Sigmoid colon (tissue), 7 donors: ENCODE results near the gene ARRDC5. TPM values are rescaled to one million over a fixed set of nuclear protein-coding genes. Genes with fewer than 3 reads are reported as not detected.

Experiments
- DNase-seq: peaks from one replicate; pipeline ENCODE4 v3.0.0-alpha.2; 2019
- H3K27ac ChIP-seq, 4 donors: fragments of 200-600 bp; sonication (generic); one replicate each; pipeline ENCODE4 v1.5.1; 2016 to 2019; ENCODE audit warnings: mild to moderate bottlenecking in 1 of 4
- H3K27me3 ChIP-seq, 3 donors: fragments of 200-600 bp; sonication (generic); one replicate each; pipeline ENCODE4 v1.5.1; 2019; ENCODE audit warnings: mild to moderate bottlenecking in 1 of 3
- H3K36me3 ChIP-seq, 4 donors: fragments of 200-600 bp; sonication (generic); one replicate each; pipeline ENCODE4 v1.5.1; 2016 to 2019
- H3K4me1 ChIP-seq, 4 donors: fragments of 200-600 bp; sonication (generic); one replicate each; pipeline ENCODE4 v1.5.1; 2017 to 2019
- H3K4me3 ChIP-seq, 4 donors: fragments of 200-600 bp; sonication (generic); one replicate each; pipeline ENCODE4 v1.5.1; 2017 to 2019; ENCODE audit warnings: mild to moderate bottlenecking in 2 of 4, moderate library complexity in 1 of 4
- H3K9me3 ChIP-seq, 4 donors: fragments of 200-600 bp in 3 of 4; sonication (generic) in 3 of 4; one replicate each; pipeline versions ENCODE4 v1.5.1 to v1.6.1; 2013 to 2019
- CTCF ChIP-seq, 4 experiments: fragments of 450-650 bp in 3 of 4; fragments of 200-600 bp in 1 of 4; IDR thresholded peaks; one replicate each; pipeline ENCODE4 v1.5.1; 2016 to 2019; ENCODE audit warnings: antibody characterized with exemption in 4 of 4, mild to moderate bottlenecking in 3 of 4, moderate library complexity in 2 of 4
- EP300 ChIP-seq, 4 donors: sonication (generic); formaldehyde crosslinking; IDR thresholded peaks; one replicate each; pipeline ENCODE4 v1.6.1; 2017; ENCODE audit warnings: antibody characterized with exemption in 4 of 4
- POLR2A ChIP-seq, 2 donors: fragments of 450-650 bp; IDR thresholded peaks; one replicate each; pipeline ENCODE4 v1.6.1; 2016; ENCODE audit warnings: antibody characterized with exemption in 2 of 2, mild to moderate bottlenecking in 2 of 2, moderate library complexity in 2 of 2
- POLR2AphosphoS5 ChIP-seq, 4 donors: sonication (generic); formaldehyde crosslinking; IDR thresholded peaks; one replicate each; pipeline ENCODE4 v1.6.1; 2017; ENCODE audit warnings: antibody characterized with exemption in 4 of 4
- WGBS, 2 donors: extraction: QIAGEN DNeasy Blood & Tissue Kit; methylation state at CpG; one replicate each; pipeline ENCODE4 v1.1.7; 2013; 5-methylcytosine and 5-hydroxymethylcytosine counted together
- intact Hi-C: fragments of 100-400 bp; cut with DNase I; formaldehyde crosslinking; loops from one replicate; pipeline ENCODE4 v1.15.1; 2023
- polyA plus RNA-seq, 3 donors: library from polyadenylated mRNA; stranded (reverse); fragments of 200-250 nt; gene quantifications; one replicate each; pipeline ENCODE4 v1.2.3, GENCODE V29; 2013
- total RNA-seq, 4 donors: library from RNA; depleted of rRNA; stranded (reverse); fragments of >200 nt; gene quantifications; one replicate each; pipeline ENCODE4 v1.1.0, GENCODE V29; 2016
- donor health status: healthy with polysubstance abuse.
- donor health status: Bipolar disorder and iron deficiency.
- donor health status: healthy.

Gene ARRDC5
- total and polyA plus RNA-seq, 7 donors, result 0.27 to 1.1 (median 0.85) TPM; not detected in 3

GRCh38 chr19:4878491-4878968 is 24.2 kb downstream of the ARRDC5 start:
- no peak for TF ChIP-seq EP300 (IDR thresholded peaks at IDR 0.05)
- no peak for TF ChIP-seq POLR2A (IDR thresholded peaks at IDR 0.05)
- no peak for TF ChIP-seq POLR2AphosphoS5 (IDR thresholded peaks at IDR 0.05)
- TF ChIP-seq CTCF (IDR thresholded peaks at IDR 0.05), result no peak
- no peaks in the 10 kb centered on the region for H3K9me3 ChIP-seq
- intact Hi-C loops, result no loop called here
- no peak for DNase-seq
- WGBS, 2 donors, result 32 to 62% methylated on average over 23 of the region's 23 CpGs
- no peaks in the 10 kb centered on the region for H3K27me3 ChIP-seq
- peak overlapping the region; percentile 51 to 88 (median 78) for H3K27ac ChIP-seq
- peaks cover 0 to 20% (median 16%) of the 10 kb centered on the region in 4 donors for H3K4me1 ChIP-seq
- H3K36me3 ChIP-seq, result no peaks in the 10 kb centered on the region
- peak overlapping the region in 2 of 4 donors; percentile 7 to 13 for H3K4me3 ChIP-seq

- Histone ChIP-seq H3K9me3 (no peaks in the 10 kb centered on the region), H3K4me1 (peaks cover 0 to 20% (median 16%) of the 10 kb centered on the region in 4 donors), H3K27ac (peak overlapping the region; percentile 51 to 88 (median 78)), H3K27me3 (no peaks in the 10 kb centered on the region), H3K4me3 (peak overlapping the region in 2 of 4 donors; percentile 7 to 13), H3K36me3 (no peaks in the 10 kb centered on the region)
- peak; percentile 91 for DNase-seq
- WGBS, 2 donors, result 55 to 56% methylated on average over 30 of the region's 30 CpGs
- intact Hi-C loops, result no loop called here
- TF ChIP-seq EP300 (IDR thresholded peaks at IDR 0.05) (peak in 2 of 4 donors; percentile 46 to 80), POLR2AphosphoS5 (IDR thresholded peaks at IDR 0.05) (peak in 1 of 4 donors; percentile 67), CTCF (IDR thresholded peaks at IDR 0.05) (no peak)
Measured at GRCh38 chr19:4877753-4878490, 24.8 kb downstream of the ARRDC5 start.

GRCh38 chr19:4873930-4874329 is 28.8 kb downstream of the ARRDC5 start:
- Histone ChIP-seq H3K4me1 (peaks cover 0 to 18% (median 15%) of the 10 kb centered on the region in 4 donors), H3K9me3 (no peaks in the 10 kb centered on the region), H3K27me3 (no peaks in the 10 kb centered on the region), H3K36me3 (no peaks in the 10 kb centered on the region), H3K27ac (no peak overlapping the region), H3K4me3 (no peak overlapping the region)
- TF ChIP-seq POLR2AphosphoS5 (IDR thresholded peaks at IDR 0.05), result no peak
- DNase-seq, result no peak
- intact Hi-C loops, result loop anchor here (2.0 to 5.0 kb wide), 2 partner anchors 93 to 157 kb away; partner anchors contain the start of gene KDM4B
- 87 to 94% methylated on average over 3 of the region's 3 CpGs for WGBS, 2 donors

- Histone ChIP-seq H3K36me3 (no peaks in the 10 kb centered on the region), H3K4me1 (peaks cover 0 to 13% (median 4%) of the 10 kb centered on the region in 4 donors), H3K27me3 (no peaks in the 10 kb centered on the region), H3K9me3 (no peaks in the 10 kb centered on the region), H3K4me3 (no peak overlapping the region), H3K27ac (no peak overlapping the region)
- intact Hi-C loops, result loop anchor here (1.0 to 5.0 kb wide), 3 partner anchors 41 to 159 kb away; partner anchors contain the start of gene KDM4B
- no peak for DNase-seq
- TF ChIP-seq CTCF (IDR thresholded peaks at IDR 0.05), result no peak
- TF ChIP-seq POLR2A (IDR thresholded peaks at IDR 0.05), result no peak
- TF ChIP-seq POLR2AphosphoS5 (IDR thresholded peaks at IDR 0.05), result no peak
- no peak for TF ChIP-seq EP300 (IDR thresholded peaks at IDR 0.05)
- 61 to 89% methylated on average over 6 of the region's 6 CpGs for WGBS, 2 donors
Measured at GRCh38 chr19:4871711-4872110, 31.0 kb downstream of the ARRDC5 start.

GRCh38 chr19:4870025-4870700 is 32.5 kb downstream of the ARRDC5 start:
- no peak for DNase-seq
- intact Hi-C loops, result loop anchor here (5.0 kb wide), 1 partner anchor 97 kb away; the partner anchor contains the start of gene KDM4B
- Histone ChIP-seq H3K36me3 (no peaks in the 10 kb centered on the region), H3K27me3 (no peaks in the 10 kb centered on the region), H3K9me3 (no peaks in the 10 kb centered on the region), H3K4me3 (no peak overlapping the region), H3K4me1 (peaks cover 0 to 19% (median 8%) of the 10 kb centered on the region in 4 donors), H3K27ac (no peak overlapping the region)
- TF ChIP-seq EP300 (IDR thresholded peaks at IDR 0.05) (no peak), CTCF (IDR thresholded peaks at IDR 0.05) (no peak), POLR2AphosphoS5 (IDR thresholded peaks at IDR 0.05) (no peak), POLR2A (IDR thresholded peaks at IDR 0.05) (no peak)
- WGBS, 2 donors, result 58 to 70% methylated on average over 10 of the region's 10 CpGs
